Measurements from ENCODE around the gene UIMC1.

The UIMC1 gene

DNA sequence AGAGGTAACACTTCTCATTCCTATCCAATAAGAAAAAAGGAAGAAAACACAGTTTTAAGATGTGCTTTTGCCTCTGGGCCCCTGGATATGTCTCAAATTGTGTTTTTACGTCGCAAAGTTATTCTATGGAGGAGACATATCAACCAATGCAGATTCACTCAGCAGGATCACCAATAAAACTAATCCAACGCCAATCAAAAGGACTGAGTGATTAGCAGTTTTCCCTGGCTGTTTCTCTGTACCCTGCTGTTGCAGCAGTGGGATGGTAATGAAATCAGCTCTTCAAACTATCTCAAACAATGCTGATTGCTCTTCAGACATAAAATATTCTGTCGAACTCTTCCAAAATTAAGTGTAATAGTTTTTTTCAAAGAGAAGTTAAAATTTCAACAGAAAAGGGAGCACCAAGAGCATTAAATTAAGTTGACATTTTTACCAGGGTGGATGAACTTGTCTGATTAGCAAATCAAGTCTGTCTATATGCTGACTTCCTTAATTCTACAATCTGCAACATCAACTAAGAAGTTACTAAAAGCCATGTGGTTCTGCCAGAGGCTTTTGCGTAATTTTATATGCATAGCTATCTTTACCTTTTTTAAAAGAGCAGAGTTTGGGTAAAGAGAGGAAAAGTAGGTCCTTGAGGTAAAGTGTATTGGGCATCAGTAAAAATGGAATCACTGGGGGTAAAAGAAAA is 97.8 kb downstream of the UIMC1 start:
- CTCF ChIA-PET: interaction anchor here (2.0 to 2.1 kb wide), 2 partner anchors 11 to 205 kb away, joined by 6 read pairs; partner anchors contain the start of gene HK3
- no peak for DNase-seq (ENCODE audit: extremely low spot score)
- POLR2A ChIA-PET: no interaction called here
- TF ChIP-seq, protein P1, sequence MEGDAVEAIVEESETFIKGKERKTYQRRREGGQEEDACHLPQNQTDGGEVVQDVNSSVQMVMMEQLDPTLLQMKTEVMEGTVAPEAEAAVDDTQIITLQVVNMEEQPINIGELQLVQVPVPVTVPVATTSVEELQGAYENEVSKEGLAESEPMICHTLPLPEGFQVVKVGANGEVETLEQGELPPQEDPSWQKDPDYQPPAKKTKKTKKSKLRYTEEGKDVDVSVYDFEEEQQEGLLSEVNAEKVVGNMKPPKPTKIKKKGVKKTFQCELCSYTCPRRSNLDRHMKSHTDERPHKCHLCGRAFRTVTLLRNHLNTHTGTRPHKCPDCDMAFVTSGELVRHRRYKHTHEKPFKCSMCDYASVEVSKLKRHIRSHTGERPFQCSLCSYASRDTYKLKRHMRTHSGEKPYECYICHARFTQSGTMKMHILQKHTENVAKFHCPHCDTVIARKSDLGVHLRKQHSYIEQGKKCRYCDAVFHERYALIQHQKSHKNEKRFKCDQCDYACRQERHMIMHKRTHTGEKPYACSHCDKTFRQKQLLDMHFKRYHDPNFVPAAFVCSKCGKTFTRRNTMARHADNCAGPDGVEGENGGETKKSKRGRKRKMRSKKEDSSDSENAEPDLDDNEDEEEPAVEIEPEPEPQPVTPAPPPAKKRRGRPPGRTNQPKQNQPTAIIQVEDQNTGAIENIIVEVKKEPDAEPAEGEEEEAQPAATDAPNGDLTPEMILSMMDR (IDR thresholded peaks at IDR 0.05; ENCODE audit: control extremely low read depth, extremely low read depth, low read depth, missing control alignments): no peak

DNA sequence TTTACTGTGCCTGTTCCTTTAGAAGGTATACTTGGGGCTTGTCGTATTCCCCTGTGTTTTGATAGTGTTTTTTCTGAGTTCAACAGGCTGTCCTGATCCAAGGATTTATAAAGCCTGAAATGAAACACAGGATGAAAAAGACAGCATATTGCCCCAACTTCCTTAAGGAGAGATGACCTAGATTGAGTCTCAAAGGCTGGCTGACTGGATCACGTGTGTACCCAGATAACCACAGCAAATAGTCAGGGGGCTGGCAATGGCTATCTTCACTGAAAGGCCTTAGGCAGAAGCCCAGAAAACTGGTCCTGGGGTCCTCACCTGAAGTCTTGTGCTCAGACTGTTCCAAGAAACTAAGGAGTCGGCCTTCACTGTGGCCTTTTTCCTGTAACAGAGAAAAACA is 99.8 kb downstream of the UIMC1 start:
- TF ChIP-seq, protein P1 (IDR thresholded peaks at IDR 0.05; ENCODE audit: control extremely low read depth, extremely low read depth, low read depth, missing control alignments): no peak
- no peak for DNase-seq (ENCODE audit: extremely low spot score)
- CTCF ChIA-PET: no interaction called here
- POLR2A ChIA-PET: no interaction called here

DNA sequence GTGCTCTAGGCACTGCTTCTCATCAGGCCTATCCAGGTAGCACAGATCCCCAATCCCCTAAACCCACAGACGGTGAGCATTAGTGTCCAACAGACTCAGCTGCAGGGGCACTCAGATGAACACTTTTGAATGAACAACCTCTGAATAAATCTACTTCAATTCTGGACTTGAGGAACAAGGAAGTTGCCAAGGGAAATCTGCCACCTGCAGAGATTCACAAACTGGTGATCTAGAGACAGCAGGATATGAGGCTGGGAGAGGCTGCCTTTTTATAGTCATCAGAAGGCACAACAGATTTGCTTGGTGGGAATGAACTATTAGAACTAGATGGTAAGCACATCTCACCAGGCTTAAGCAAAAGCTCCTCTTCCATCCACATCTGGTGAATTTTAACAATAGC is 100.5 kb downstream of the UIMC1 start:
- DNase-seq (ENCODE audit: extremely low spot score): no peak
- CTCF ChIA-PET: no interaction called here
- POLR2A ChIA-PET: no interaction called here
- TF ChIP-seq, protein P1 (IDR thresholded peaks at IDR 0.05; ENCODE audit: control extremely low read depth, extremely low read depth, low read depth, missing control alignments): no peak

DNA sequence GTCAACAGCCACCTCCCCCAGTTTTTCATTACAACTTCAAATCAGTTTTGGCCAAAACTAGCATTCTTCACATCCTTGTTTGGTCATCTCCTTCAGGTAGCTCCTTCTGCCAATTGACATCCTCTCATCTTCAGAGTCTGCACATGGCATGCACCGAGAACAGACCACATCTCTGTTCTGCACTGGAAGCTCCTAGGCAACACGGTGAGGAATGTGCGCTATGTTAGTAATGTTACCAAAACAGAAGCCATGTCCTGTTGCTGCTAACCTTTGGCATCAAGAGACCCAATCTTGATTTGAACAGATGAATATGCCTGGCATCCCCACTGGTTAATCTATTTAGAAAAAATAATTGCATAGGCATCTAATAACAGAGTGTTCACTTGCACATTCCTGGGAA is 102.3 kb downstream of the UIMC1 start:
- TF ChIP-seq, protein P1 (IDR thresholded peaks at IDR 0.05; ENCODE audit: control extremely low read depth, extremely low read depth, low read depth, missing control alignments): no peak
- ChIA-PET POLR2A (no interaction called here), CTCF (interaction anchor here (4.0 kb wide), 1 partner anchor 243 kb away, joined by 19 read pairs; no protein-coding TSS in a partner anchor)
- DNase-seq (ENCODE audit: extremely low spot score): no peak

DNA sequence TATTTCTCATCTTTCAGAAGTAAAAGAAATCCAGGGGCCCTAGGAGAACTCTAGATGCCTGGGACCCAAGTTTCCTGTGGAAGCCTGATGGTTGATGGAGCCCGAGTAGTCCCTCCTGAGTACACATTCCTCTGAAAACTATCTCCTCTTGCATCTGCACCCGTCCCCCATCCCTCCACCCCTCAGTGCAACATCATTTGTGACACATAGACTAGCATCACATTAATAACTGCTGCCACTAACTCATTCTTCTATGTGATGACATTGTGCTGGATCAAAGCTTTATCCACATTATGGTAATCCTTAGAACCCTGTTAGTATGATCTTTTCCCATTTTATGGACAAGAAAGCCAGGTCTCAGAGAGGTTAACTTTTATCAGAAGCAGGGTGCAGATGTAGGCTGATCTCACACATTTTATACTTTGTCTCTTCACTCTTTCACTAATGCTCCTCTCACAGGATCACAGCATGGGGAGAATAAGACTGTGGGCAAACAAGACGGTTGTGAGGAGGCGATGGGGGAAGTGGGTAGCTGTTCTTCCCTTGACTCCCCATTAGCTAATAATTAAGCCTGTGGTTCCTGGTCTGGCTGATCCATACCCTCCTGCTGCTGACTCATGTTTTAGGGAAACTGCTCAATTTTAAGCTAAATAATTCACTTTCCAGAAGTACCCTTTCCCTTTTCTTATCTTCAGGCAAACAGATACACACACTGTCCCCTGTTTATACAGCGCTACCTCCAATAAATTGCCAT is 103.5 kb downstream of the UIMC1 start:
- no peak for DNase-seq (ENCODE audit: extremely low spot score)
- TF ChIP-seq, protein P1 (IDR thresholded peaks at IDR 0.05; ENCODE audit: control extremely low read depth, extremely low read depth, low read depth, missing control alignments): no peak
- ChIA-PET CTCF (interaction anchor here (0.6 to 4.0 kb wide), 9 partner anchors 10 to 242 kb away, joined by 3 to 19 read pairs (median 3); no protein-coding TSS in a partner anchor), POLR2A (no interaction called here)

DNA sequence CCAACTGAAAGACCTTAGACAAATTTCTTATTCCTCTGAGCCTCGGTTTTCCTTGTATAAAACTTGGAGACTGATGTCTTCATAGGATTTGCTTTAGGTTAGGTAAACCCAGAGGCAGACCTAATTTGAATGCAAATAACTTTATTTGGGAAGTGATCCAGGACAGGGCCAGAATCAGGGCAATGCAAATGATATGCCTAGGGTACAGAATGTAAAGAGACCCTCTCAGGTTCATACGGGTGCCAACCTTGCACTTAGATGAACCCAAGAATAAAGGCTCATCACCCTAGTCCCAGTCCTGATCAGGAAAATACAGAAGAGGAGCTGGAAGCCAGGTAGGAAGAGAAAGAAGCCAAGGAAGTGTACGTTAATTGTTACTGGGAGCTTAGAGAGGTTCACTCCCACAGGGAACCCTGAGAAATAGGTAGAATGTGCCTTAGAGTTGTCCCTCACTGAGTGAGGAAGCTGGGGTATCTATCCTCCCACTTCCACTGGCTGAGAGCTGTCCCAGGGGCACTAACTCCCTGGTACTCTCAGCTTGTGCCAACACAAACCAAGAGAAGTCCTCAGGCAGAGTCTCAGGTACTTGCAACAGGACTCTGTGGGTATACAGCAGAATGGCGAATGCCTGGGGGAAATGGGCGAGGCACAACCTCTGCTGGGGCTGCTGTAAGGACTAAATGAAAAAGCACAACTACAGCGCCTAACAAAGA is 104.3 kb downstream of the UIMC1 start:
- TF ChIP-seq, protein P1 (IDR thresholded peaks at IDR 0.05; ENCODE audit: control extremely low read depth, extremely low read depth, low read depth, missing control alignments): no peak
- CTCF ChIA-PET: interaction anchor here (0.7 to 4.0 kb wide), 9 partner anchors 9 to 245 kb away, joined by 3 to 19 read pairs (median 3); no protein-coding TSS in a partner anchor
- POLR2A ChIA-PET: interaction anchor here (0.6 kb wide), 1 partner anchor 200 kb away, joined by 3 read pairs; no protein-coding TSS in a partner anchor
- no peak for DNase-seq (ENCODE audit: extremely low spot score)
